ENCODE data around the gene MYH3.

- TF ChIP-seq POLR2AphosphoS5 (IDR thresholded peaks at IDR 0.05; ENCODE audit: low read depth) (no peak), GABPA (IDR thresholded peaks at IDR 0.05; ENCODE audit: low read depth) (no peak), CTCF (IDR thresholded peaks at IDR 0.05; ENCODE audit: insufficient read depth, low read length) (no peak), REST (IDR thresholded peaks at IDR 0.05; ENCODE audit: insufficient replicate concordance, low read depth) (no peak), SPI1 (IDR thresholded peaks at IDR 0.05; ENCODE audit: borderline replicate concordance, low read depth) (no peak)
Observed at GRCh38 chr17:10681866-10682446, 24.8 kb upstream of the MYH3 start.
